ENCODE data around the gene DGKZ.

DGKZ gene

GRCh38 chr11:46335890-46336562 lies 11.2 kb upstream of the DGKZ start:
- Histone ChIP-seq H3K4me2 (ENCODE audit: low read length) (no peak overlapping the region), H3K4me1 (ENCODE audit: low read length) (peaks cover 10% of the 10 kb centered on the region), H3K9ac (ENCODE audit: low read length) (no peak overlapping the region; the same call in 1 of the 2 replicates), H4K20me1 (ENCODE audit: insufficient read depth, low read length) (no peaks in the 10 kb centered on the region), H3K4me3 (ENCODE audit: low read length) (no peak overlapping the region), H3K27ac (ENCODE audit: low read length) (no peak overlapping the region), H3K36me3 (replicated peaks; ENCODE audit: low read depth, low read length) (no peaks in the 10 kb centered on the region), H2AFZ (ENCODE audit: low read depth, low read length) (peak overlapping the region; percentile 12; the same call in 1 of the 2 replicates), H3K27me3 (ENCODE audit: low read depth, low read length) (no peaks in the 10 kb centered on the region; the same call in 1 of the 2 replicates), H3K9me3 (ENCODE audit: insufficient read depth, low read length) (no peaks in the 10 kb centered on the region), H3K79me2 (ENCODE audit: low read length) (no peaks in the 10 kb centered on the region)
- TF ChIP-seq CTCF (IDR thresholded peaks at IDR 0.05; ENCODE audit: low read depth, low read length), result no peak
- TF ChIP-seq EZH2phosphoT487 (IDR thresholded peaks at IDR 0.05; ENCODE audit: low read depth), result no peak

DNA sequence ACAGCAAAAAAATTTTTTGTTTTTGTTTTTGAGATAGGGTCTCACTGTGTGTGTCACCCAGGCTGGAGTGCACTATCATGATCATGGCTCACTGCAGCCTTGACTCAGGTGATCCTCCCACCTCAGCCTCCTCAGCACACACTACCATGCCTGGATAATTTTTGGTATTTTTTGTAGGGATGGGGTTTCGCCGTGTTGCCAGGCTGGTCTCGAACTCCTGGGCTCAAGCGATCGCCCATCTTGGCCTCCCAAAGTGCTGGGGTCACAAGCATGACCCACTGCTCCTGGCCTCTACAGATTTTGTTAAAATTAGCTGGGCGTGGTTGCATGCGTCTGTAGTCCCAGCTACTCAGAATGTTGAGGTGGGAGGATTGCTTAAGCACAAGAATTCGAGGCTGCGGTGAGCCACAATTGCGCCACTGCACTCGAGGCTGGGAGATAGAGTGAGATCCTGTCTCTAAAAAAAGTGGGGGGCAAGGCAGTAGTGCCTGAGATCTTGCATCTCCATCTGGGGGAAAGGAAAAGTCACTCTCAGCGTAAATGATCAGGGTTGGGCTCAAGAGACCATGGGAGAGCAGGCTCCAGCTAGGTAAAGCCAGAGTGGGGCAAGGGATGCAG lies 10.6 kb upstream of the DGKZ start:
- Histone ChIP-seq H3K4me2 (ENCODE audit: low read length) (no peak overlapping the region), H3K79me2 (ENCODE audit: low read length) (no peaks in the 10 kb centered on the region), H3K4me1 (ENCODE audit: low read length) (peaks cover 10% of the 10 kb centered on the region), H3K9ac (ENCODE audit: low read length) (no peak overlapping the region), H4K20me1 (ENCODE audit: insufficient read depth, low read length) (no peaks in the 10 kb centered on the region), H3K27ac (ENCODE audit: low read length) (no peak overlapping the region), H3K27me3 (ENCODE audit: low read depth, low read length) (peaks cover 3% of the 10 kb centered on the region; the same call in 1 of the 2 replicates), H3K36me3 (replicated peaks; ENCODE audit: low read depth, low read length) (no peaks in the 10 kb centered on the region), H3K4me3 (ENCODE audit: low read length) (no peak overlapping the region), H3K9me3 (ENCODE audit: insufficient read depth, low read length) (no peaks in the 10 kb centered on the region), H2AFZ (ENCODE audit: low read depth, low read length) (no peak overlapping the region)
- no peak for TF ChIP-seq CTCF (IDR thresholded peaks at IDR 0.05; ENCODE audit: low read depth, low read length)
- TF ChIP-seq EZH2phosphoT487 (IDR thresholded peaks at IDR 0.05; ENCODE audit: low read depth), result no peak

DNA sequence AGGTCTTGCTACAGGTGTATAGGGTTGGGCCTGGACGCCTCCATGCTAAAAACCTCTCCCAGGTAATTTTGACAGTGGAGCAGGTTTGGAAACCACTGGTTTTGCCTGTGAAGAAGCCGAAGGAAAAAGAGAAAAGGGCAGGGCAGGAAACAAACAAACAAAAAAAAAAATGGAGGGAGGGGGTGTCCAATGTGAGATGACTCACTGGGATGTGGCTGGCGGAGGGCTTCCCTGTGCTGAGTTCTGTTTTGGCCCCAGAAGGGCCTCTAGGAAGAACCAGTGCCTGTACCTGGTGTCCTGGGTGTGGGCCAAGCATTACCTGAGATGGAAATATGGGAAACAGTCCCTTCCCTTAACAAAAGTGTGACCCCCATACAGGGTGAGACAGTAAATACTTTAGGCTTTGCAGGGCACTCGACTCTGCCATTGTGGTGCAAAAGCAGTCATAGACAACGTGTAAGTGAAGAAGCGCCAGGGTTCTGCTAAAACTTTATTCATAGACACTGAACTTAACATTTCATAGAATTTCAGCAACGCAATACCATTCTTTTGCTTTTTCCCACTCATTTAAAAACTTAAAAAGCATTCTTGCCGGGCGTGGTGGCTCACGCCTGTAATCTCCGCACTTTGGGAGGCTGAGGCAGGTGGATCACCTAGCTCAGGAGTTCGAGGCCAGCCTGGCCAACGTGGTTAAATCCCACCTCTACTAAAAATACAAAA lies 9.5 kb upstream of the DGKZ start:
- Histone ChIP-seq H4K20me1 (ENCODE audit: insufficient read depth, low read length) (no peaks in the 10 kb centered on the region), H3K27me3 (ENCODE audit: low read depth, low read length) (peaks cover 3% of the 10 kb centered on the region; the same call in 1 of the 2 replicates), H3K9ac (ENCODE audit: low read length) (no peak overlapping the region), H3K36me3 (replicated peaks; ENCODE audit: low read depth, low read length) (no peaks in the 10 kb centered on the region), H3K4me1 (ENCODE audit: low read length) (peaks cover 10% of the 10 kb centered on the region), H3K4me3 (ENCODE audit: low read length) (no peak overlapping the region), H3K9me3 (ENCODE audit: insufficient read depth, low read length) (no peaks in the 10 kb centered on the region), H3K4me2 (ENCODE audit: low read length) (no peak overlapping the region), H3K79me2 (ENCODE audit: low read length) (no peaks in the 10 kb centered on the region), H2AFZ (ENCODE audit: low read depth, low read length) (no peak overlapping the region), H3K27ac (ENCODE audit: low read length) (no peak overlapping the region)
- TF ChIP-seq CTCF (IDR thresholded peaks at IDR 0.05; ENCODE audit: low read depth, low read length) (no peak), EZH2phosphoT487 (IDR thresholded peaks at IDR 0.05; ENCODE audit: low read depth) (no peak)

GRCh38 chr11:46338636-46338987 lies 8.7 kb upstream of the DGKZ start:
- H3K4me1 ChIP-seq (ENCODE audit: low read length), result peaks cover 10% of the 10 kb centered on the region
- no peaks in the 10 kb centered on the region for H3K9me3 ChIP-seq (ENCODE audit: insufficient read depth, low read length)
- H4K20me1 ChIP-seq (ENCODE audit: insufficient read depth, low read length), result no peaks in the 10 kb centered on the region
- peak overlapping the region; percentile 48; the same call in 1 of the 2 replicates for H2AFZ ChIP-seq (ENCODE audit: low read depth, low read length)
- H3K79me2 ChIP-seq (ENCODE audit: low read length), result no peaks in the 10 kb centered on the region
- H3K4me3 ChIP-seq (ENCODE audit: low read length), result no peak overlapping the region
- H3K27ac ChIP-seq (ENCODE audit: low read length), result no peak overlapping the region
- 0 out of 2 replicates have a peak overlapping the region, but pooled peaks have one; percentile 15 for H3K4me2 ChIP-seq (ENCODE audit: low read length)
- H3K36me3 ChIP-seq (replicated peaks; ENCODE audit: low read depth, low read length), result no peaks in the 10 kb centered on the region
- H3K27me3 ChIP-seq (ENCODE audit: low read depth, low read length), result peaks cover 10% of the 10 kb centered on the region
- no peak overlapping the region for H3K9ac ChIP-seq (ENCODE audit: low read length)
- TF ChIP-seq EZH2phosphoT487 (IDR thresholded peaks at IDR 0.05; ENCODE audit: low read depth) (no peak), CTCF (IDR thresholded peaks at IDR 0.05; ENCODE audit: low read depth, low read length) (no peak)

Data from OCI-LY3 (cell line).